GM19328 (cell line): ENCODE measurements around the gene CRYL1.
"Not testable (repeated sequence)": the region's sequence is repeated elsewhere in the genome, so short reads cannot be mapped to it uniquely, and the experiment has no call there.

Source experiments
- ATAC-seq: cut with Tn5 transposase; IDR thresholded peaks from one replicate; pipeline ENCODE4 v1.9.1; 2021; ENCODE audit warnings: mild to moderate bottlenecking, moderate library complexity; ENCODE audit not compliant: unreplicated experiment

CRYL1 gene

DNA sequence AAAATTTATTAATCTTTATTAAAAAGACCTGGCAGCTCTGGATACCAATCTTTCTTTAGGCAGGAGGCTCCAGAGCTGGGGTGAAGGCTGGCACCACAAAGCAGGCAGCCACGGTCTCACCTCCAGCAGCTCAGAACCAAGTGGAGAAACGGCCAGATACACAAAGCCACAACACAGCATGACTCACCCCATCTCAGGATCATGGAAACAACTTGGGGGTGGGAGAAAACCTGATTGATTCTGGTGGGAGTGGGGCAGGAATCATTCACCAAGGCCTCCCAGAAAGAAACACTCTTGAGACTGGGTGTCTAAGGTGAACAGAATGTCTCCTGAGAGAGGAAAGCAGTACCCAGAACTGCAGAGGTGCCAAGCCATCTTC lies 64.2 kb downstream of the CRYL1 start:
- no peak for ATAC-seq

DNA sequence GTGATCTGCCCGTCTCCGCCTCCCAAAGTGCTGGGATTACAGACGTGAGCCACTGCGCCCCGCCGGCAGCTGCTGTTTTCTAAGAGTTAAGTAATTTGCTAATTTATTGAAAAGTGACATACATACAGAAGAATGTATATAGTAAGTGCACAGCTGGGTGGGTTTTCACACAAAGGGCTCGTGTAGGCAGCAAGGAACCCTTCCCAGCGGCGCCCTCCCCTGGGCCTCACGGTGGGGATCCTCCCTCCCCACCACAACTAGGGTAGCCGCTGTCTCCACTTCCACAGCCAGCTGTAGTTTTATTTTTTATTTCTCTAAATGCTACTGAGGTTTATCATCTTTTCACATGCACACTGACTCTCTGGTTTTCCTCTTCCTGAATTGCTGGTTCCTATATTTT lies 64.9 kb downstream of the CRYL1 start:
- ATAC-seq = no peak

DNA sequence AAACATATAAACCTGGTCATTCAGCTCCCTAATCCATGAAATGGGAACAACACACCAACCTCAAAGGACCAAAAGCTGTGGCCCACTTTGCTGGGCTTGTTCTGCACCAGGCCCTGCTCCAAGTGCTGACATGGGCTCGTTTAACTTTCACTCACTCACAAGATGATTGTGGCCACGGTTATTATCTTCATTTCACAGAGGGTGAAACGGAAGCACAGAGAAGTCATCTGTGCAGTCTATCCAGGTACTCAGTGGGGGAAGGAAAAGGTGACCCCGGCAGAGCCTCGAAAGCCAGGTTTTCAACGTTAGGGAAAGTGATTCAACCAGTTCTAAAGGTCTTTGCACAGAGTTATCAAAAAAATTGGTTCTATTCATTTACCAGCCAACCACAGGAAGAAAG lies 68.0 kb downstream of the CRYL1 start:
- no peak for ATAC-seq

DNA sequence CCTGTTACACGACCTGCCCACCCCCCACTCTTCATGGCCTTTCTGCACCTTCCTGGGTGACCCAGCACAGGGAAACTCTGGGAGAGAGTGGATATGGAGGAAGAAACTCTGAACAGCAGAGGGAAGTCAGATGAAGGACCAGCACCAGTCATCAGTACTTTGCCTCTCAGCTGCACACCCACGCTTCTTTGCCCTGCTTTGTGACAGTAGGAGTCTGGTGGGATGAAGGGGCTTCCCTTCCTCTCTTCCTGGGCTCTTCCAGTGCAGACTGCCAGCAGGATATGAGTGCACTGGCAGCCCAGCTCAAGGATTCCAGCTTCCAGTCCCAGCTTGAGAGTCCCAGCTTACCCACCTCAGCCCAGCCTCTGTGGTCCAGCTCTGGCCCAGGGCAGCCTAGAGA lies 68.9 kb downstream of the CRYL1 start:
- ATAC-seq = no peak

DNA sequence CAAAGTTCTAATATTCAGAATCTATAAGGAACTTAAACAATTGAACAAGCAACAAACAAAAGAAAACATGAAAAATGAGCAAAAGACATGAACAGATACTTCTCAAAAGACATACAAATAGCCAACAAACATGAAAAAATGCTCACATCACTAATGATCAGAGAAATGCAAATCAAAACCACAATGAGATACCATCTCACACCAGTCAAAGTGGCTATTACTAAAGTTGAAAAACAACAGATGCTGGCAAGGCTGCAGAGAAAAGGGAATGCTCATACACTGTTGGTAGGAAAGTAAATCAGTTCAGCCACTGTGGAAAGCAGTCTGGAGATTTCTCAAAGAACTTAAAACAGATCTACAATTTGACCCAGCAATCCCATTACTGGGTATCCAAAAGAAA lies 74.3 kb downstream of the CRYL1 start:
- ATAC-seq = no peak

DNA sequence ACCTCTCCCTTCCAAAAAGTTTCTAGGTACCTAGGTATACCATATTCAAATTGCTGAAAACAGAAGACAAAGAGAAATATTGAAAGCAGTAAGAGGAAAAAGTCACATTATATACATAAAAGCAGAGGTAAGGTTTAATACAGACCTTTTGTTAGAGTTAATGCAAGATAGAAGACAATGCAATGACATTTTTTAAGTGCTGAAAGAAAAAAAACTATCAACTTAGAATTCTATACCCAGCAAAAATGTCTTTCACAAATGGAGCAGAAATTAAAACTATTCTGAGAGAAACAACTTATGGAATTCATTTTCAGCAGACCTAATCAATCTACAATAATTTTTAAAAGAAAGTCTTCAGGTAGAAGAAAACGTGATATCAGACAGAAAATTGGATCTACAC lies 77.2 kb downstream of the CRYL1 start:
- ATAC-seq = no peak

DNA sequence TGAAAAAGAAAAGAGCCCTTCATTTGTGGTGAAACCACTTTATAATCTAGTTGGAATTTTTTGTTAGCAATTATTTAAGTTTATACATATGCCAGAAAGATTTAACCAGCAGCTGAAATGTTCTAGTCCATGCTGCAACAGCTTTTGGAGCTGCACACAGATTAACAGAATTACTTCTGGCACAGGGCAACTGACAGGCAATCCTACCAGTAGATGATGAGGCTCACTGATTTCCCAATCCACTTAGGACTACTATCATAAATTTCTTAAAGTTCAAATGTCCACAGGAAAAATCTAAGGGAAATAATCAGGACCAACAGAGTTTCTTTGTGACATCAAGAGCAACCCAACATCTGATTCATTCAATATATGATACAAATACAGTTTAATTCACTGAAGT lies 78.8 kb downstream of the CRYL1 start:
- ATAC-seq = no peak

DNA sequence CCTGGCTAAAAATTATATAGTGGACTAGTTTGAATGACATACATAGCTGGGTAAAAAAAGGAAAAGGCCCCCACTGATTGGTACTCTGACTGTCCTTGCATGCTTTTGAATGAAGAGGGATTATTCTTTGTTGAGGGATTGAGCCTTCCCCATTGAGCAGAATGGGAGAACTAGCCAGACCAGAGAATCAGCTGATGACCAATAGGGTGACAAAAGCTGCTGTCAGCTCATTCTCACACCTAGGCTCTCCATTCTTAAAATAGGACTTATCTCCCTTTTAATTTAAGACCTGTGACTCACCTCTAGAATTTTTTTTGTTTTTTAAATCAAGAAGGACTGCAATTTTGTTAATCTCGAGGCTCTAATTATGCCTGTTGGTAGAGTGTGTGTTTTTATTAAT lies 79.3 kb downstream of the CRYL1 start:
- no peak for ATAC-seq

DNA sequence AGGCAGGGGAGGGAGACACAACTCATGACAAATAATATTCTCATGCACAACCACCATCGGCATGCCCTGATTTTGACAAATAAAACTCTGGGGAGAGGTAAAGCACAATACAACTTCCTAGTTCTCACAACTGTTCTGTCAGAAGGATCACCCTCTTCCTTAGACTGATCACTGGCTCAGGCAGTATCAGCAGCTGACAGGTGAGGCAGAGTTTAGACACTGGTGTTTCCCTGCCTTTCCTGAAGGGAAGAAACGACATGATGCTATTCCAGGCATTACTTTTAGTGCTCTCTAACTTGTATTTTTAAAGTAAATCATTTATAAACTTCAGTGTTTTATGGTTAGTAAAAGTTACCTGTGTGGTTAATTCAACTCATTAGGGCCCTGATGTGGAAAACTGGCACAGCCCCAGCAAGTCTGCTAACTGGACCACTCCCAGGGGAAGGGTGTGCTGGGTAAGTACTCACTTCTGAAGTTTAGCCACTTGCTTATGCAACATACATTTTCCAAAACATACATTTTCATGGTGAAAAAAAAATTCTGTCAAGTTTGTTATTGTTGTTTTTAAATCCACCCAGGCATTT lies 82.8 kb downstream of the CRYL1 start:
- no peak for ATAC-seq

DNA sequence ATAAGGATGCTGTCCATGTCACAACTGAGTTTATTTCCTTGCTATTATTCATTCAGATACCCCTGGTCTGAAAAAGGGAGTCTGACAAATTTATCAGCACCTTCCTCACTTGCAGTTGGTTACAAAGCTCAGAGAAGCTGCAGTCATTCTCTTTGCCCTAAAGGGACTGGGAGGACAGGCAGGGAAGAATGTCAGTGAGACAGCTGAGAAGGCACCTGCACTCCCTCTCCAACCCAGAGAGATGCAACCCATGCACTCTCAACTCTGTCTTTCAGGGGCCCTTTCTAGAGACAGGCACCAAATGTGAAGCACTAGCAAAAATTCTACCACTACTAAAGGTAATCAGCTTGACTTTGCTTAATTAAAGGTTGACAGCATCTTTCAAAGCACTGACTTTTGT lies 83.3 kb downstream of the CRYL1 start:
- no peak for ATAC-seq

DNA sequence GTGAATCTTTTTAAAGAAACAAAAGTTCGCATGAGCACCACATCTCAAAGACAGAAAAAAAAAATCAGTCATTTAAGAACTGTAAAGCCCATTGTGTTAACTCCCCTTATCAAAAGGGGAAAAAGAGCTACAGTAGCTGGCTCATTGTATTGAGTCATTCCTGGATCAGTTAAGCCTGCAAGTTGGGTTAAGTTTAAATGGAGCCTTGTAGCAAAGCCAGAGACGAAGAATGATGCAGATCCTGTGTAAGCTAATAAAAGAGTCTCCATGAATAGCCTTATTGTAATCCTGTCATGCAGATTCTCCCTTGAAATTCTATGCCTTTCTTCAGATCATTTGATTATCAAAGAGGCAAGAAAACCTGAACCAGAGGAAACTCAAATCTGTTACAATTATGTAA lies 83.8 kb downstream of the CRYL1 start:
- no peak for ATAC-seq

DNA sequence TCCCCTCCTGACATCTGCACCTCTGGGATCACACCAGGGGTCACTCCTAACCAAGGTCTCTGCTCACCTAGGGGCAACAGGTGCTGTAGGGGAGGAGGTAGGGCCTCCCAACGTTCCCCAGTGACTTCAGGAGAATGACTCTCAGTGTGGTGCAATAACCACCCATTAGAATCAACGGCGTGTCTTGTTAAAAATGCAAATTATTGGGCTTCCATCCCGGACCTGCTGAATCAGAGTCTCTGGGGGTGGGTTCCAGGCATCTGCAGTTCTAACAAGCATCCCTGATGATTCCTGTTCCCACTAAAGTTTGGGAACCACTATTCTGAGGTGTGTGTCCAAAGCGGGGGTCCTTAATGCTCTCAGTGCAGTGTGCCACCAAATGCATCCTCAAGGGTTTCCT lies 84.6 kb downstream of the CRYL1 start:
- no peak for ATAC-seq

DNA sequence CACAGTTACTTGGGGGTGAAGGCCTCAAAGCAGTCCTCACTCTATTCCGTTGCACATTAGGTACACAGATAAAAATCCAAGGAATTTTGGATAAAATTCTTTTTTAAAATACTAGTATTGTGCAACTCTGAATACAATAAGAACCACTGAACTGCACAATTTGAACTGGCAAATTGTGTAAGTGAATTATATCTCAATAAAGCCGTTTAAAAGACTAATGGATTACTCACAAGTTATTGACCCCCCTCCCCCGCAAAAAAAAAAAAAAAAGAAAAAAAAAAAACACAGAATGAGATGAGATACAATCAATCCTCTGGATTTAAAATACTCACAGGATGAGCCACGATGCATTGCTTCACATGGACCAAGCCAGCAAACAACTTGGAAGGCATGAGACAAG lies 86.4 kb downstream of the CRYL1 start:
- ATAC-seq = no peak

DNA sequence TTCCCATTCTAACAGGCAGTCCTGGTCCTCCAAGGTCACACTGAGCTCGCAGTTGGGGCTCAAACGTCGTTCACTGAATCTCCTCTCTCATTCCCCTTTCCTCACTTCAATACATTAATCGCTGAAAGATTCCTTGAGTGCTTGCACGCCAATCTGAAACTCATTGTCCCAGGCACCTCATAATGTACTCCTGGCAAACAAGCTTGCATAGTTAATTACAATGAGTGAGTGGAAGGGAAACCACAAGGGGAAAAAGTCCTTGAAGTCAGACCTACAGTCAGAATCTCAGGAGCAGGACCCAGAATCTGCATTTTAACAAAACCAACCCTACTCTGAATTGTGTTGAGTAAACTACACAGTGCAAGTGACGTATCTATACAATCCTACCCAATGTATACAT lies 86.9 kb downstream of the CRYL1 start:
- ATAC-seq = no peak

DNA sequence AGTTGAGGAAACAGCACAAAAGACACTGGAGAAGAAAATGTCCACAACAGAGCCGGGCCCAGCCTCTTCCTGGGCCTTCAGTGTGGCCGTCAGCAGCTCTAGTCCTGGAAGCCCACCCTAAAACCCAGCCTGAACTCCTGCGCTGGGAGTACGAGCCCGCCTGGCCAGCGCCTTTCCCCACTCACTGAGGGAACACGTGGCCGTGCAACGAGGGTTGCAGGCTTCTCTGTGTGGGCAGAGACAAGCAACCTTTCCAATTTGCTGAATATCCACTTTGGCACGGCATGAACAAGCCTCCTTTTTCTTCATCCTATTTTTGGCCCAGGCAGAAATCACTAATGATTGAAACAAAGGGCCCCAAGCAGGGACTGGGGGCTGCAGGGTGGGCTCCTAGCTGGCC lies 89.2 kb downstream of the CRYL1 start:
- ATAC-seq = no peak

DNA sequence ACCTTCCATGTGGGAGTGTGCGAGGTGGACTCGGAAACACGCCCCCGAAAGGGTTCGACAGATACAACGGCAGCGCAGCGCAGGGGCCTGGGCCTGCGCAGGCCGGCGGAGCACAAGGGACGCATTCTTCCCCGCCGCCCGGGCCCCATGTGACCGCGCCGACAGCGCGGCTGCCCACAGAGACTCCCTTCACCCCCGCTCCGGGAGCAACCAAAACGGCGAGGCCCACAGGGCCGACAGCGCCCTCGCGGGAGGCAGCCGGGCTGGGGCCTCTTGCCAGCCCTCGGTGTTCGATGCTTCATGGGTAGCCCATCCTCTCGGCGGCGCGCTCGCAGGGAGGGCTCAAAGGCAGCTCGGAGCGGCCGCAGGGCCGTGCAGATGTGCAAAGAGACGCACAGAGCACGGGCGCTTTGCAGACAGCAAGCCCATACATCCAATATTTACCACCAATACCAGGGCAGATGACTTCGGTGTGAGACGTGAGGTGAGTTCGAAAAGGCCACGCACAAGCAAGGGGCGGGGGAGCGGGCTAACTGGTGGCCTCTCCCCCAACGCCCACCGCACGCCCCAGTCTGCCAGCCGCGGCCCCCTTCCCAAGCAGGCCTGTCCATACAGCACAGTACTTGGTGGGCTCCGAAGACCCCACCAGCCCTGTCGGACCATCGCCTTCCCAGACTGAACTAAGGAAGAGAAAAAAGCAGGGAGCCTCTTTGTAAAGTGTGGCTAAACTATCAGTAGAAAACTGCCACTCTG lies 89.9 kb downstream of the CRYL1 start:
- no peak for ATAC-seq

DNA sequence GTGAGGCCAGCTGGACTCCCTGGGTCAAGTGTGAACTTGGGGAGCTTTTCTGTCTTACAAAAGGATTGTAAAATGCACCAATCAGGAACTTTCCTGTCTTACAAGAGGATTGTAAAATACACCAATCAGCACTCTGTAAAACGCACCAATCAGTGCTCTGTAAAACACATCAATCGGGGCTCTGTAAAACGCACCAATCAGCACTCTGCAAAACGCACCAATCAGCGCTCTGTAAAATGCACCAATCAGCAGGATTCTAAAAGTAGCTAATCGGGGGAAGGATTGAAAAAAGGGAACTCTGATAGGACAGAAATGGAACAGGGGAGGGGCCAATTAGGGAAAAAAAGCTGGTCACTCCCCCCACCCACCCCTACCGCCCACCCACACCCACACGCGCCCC lies 91.4 kb downstream of the CRYL1 start:
- not testable (repeated sequence) for ATAC-seq

DNA sequence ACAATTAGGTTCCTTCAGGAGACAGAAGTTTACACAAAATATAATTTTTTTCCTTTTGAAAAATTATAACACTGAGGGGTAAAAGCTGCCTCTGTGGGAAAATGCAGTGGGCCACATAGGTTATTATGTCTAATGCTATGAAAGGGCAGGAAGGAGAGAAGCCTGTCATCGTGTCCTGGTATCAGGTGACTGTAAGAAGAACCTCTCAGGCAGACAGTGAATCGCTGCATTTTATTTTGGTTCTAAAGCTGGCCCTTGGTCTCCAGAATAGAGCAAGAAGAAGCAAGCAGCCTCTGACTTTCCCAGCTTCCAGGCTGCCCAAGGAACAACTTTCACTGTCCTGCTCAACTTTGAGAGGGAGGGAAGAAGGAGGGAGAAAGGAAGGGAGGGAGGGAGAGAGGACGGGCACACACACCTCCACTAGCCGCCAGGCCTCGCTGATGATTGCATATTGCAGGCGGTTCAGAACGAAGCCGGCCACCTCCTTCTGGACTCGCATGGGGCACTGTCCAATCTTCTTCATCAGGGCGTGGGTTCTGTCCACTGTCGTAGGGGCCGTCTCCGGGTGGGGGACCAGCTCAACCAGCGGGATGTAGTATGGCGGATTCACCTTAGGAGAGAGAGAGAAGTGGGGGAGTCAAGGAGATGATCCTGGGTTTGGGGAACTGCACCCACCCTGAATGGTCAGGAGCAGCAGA lies 93.8 kb downstream of the CRYL1 start:
- ATAC-seq = no peak

DNA sequence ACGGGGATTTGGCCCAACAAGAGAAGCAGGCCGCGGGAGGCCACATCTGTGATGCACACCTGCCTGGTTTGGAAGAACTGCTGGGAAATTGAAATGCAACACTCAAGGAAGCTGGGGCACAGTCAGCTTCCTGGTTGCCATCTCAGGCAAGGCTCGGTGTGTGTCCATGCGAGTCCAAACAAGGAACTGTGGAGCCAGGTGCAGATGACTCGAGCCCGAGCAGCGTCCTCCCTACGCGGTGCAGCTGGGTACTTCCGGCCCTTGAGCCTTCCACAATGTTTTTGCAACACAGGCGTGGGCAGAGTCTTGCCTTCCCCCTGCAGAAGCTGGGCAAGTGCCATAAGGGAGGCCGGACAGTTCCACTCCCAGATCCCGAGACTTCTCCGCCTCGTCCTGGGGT lies 94.6 kb downstream of the CRYL1 start:
- no peak for ATAC-seq

DNA sequence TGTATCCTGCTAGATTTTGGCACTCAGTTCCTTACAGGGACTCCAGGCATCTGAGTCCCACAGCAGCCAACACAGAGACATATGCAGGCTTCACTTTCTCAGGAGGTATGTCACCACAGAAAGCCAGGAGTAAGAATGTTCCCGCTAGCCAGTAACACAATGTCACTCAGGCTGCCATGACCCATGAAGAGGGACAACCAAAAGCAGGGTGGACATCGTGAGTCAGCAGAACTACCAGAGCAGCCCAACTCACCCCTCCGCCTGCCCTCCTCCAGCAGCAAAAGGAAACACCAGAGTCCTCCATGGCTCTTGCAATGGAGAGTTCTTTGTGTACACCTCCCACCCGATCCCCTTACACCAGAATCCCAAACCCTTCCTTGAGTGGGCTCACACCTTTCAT lies 95.4 kb downstream of the CRYL1 start:
- no peak for ATAC-seq

DNA sequence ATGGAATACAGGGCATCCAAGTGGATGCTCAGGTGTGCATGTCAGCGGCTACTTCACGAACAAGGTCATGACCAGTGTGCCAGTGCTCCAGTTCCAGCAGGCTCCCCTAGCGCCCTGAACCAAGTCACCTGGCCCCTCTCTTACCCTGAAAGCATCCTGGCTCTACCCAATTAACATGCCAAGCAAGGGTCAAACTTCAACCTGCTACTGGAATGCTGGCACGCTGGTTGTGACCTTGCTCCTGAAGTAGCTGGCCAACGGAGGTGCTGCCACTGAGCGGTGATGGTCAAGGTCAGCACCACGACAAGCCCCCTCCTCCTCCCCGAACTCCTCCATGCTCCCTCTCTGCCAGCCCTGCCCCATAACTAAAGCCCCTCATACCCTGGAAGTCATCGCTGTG lies 96.0 kb downstream of the CRYL1 start:
- ATAC-seq = no peak
